Endodermal cell (in vitro differentiated cells): ENCODE results near the gene GLT6D1. TPM values are rescaled to one million over a fixed set of nuclear protein-coding genes. Genes with fewer than 3 reads are reported as not detected.
"Not testable (repeated sequence)": the region's sequence is repeated elsewhere in the genome, so short reads cannot be mapped to it uniquely, and the experiment has no call there.

Experiments used
- DNase-seq: peaks from one replicate; pipeline ENCODE4 v3.0.0-alpha.2; 2017
- H3K27ac ChIP-seq: 2 replicates; pipeline ENCODE4 v1.5.1; 2013; ENCODE audit warnings: mild to moderate bottlenecking, low read depth, low read length, moderate library complexity
- H3K27me3 ChIP-seq: 2 replicates; pipeline ENCODE4 v1.6.1; 2013; ENCODE audit warnings: mild to moderate bottlenecking, low read length, moderate library complexity; ENCODE audit not compliant: insufficient read depth, control insufficient read depth, poor library complexity, severe bottlenecking
- H3K36me3 ChIP-seq: 2 replicates; pipeline ENCODE4 v1.7.0; 2013; ENCODE audit warnings: mild to moderate bottlenecking, low read length, moderate library complexity; ENCODE audit not compliant: control insufficient read depth, insufficient read depth
- H3K4me1 ChIP-seq: one replicate; pipeline ENCODE4 v1.7.0; 2013; ENCODE audit warnings: low read length; ENCODE audit not compliant: control insufficient read depth, insufficient read depth
- H3K4me3 ChIP-seq: 2 replicates; pipeline ENCODE4 v1.5.1; 2013; ENCODE audit warnings: mild to moderate bottlenecking, low read length, moderate library complexity
- H3K9ac ChIP-seq: 2 replicates; pipeline ENCODE4 v1.6.1; 2013; ENCODE audit warnings: mild to moderate bottlenecking, low read length, moderate library complexity; ENCODE audit not compliant: poor library complexity, severe bottlenecking; ENCODE audit errors: extremely low read depth
- H3K9me3 ChIP-seq: 2 replicates; pipeline ENCODE4 v1.6.1; 2013; ENCODE audit warnings: mild to moderate bottlenecking, low read length, moderate library complexity; ENCODE audit not compliant: control insufficient read depth
- H3K27ac Mint-ChIP-seq: 2 replicates; pipeline ENCODE4 v1.8.0; 2020; ENCODE audit warnings: mixed read lengths
- H3K27me3 Mint-ChIP-seq: 2 replicates; pipeline ENCODE4 v1.8.0; 2021; ENCODE audit warnings: mild to moderate bottlenecking, mixed read lengths; ENCODE audit not compliant: insufficient read depth
- H3K36me3 Mint-ChIP-seq: 2 replicates; pipeline ENCODE4 v1.8.0; 2020; ENCODE audit warnings: low read depth, mixed read lengths
- H3K4me1 Mint-ChIP-seq: 2 replicates; pipeline ENCODE4 v1.8.0; 2020; ENCODE audit warnings: mixed read lengths
- H3K4me3 Mint-ChIP-seq: 2 replicates; pipeline ENCODE4 v1.8.0; 2020; ENCODE audit warnings: mild to moderate bottlenecking, moderate library complexity, mixed read lengths
- H3K9me3 Mint-ChIP-seq: 2 replicates; pipeline ENCODE4 v1.8.0; 2020; ENCODE audit warnings: mild to moderate bottlenecking, mixed read lengths
- WGBS, 2 experiments: methylation state at CpG; one replicate each; pipeline versions ENCODE4 v1.1.5 to v1.1.7; 2013; ENCODE audit warnings: missing lambda C conversion rate in 2 of 2, mixed read lengths in 1 of 2; ENCODE audit not compliant: insufficient coverage in 1 of 2, insufficient read length in 1 of 2; 5-methylcytosine and 5-hydroxymethylcytosine counted together
- total RNA-seq, 2 donors: library from RNA; stranded (reverse); fragmentation: NEBNext Ultra II Directional in 1 of 2; extraction: Animal tissue kit (Norgen Biotek cat#: 25700) in 1 of 2; gene quantifications; 2 replicates in 1 of 2; 3 replicates in 1 of 2; pipeline ENCODE4 v1.2.1, GENCODE V29; 2021
- TF ChIP-seq, protein P1 (sequence below): fragments of 200-600 bp; sonication (generic); conservative IDR thresholded peaks from 2 replicates; pipeline ENCODE4 v1.5.0; 2021; ENCODE audit warnings: antibody characterized with exemption, mild to moderate bottlenecking

GLT6D1 gene
- total RNA-seq, 2 donors from 2014 or later, result 0.60 TPM; not detected in 1

DNA sequence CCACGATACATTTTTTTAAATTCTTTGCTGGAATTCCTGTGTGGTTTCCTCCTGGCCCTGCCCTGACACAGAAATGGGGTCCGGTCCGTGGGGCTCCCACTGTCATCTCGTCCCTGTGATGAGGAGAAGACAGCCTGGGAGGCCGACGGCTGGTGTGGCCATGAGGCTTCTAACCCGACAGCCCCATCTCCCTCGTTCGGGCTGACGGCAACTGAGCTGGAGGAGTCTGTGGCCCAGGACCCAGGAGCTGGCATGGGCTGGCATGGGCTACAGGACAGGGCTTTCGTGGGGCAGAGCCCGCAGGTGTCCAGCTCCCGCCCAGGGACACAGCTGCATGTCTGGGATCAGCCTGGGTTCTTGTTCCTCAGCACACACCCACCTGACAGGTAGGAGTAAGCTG, 37.6 kb upstream of the GLT6D1 start:
- Mint-ChIP-seq H3K27me3 (no peaks in the 10 kb centered on the region), H3K4me1 (peaks cover 7% of the 10 kb centered on the region), H3K9me3 (no peaks in the 10 kb centered on the region), H3K36me3 (no peaks in the 10 kb centered on the region), H3K4me3 (no peak overlapping the region), H3K27ac (no peak overlapping the region)
- DNase-seq, result no peak
- H3K27me3 ChIP-seq, result no peaks in the 10 kb centered on the region
- no peak overlapping the region for H3K27ac ChIP-seq
- no peaks in the 10 kb centered on the region for H3K36me3 ChIP-seq
- WGBS, 2 experiments, result 91 to 94% methylated on average over 13 of the region's 13 CpGs
- TF ChIP-seq, protein P1, sequence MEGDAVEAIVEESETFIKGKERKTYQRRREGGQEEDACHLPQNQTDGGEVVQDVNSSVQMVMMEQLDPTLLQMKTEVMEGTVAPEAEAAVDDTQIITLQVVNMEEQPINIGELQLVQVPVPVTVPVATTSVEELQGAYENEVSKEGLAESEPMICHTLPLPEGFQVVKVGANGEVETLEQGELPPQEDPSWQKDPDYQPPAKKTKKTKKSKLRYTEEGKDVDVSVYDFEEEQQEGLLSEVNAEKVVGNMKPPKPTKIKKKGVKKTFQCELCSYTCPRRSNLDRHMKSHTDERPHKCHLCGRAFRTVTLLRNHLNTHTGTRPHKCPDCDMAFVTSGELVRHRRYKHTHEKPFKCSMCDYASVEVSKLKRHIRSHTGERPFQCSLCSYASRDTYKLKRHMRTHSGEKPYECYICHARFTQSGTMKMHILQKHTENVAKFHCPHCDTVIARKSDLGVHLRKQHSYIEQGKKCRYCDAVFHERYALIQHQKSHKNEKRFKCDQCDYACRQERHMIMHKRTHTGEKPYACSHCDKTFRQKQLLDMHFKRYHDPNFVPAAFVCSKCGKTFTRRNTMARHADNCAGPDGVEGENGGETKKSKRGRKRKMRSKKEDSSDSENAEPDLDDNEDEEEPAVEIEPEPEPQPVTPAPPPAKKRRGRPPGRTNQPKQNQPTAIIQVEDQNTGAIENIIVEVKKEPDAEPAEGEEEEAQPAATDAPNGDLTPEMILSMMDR, result no peak
- no peaks in the 10 kb centered on the region for H3K4me1 ChIP-seq
- no peaks in the 10 kb centered on the region for H3K9me3 ChIP-seq
- no peak overlapping the region for H3K9ac ChIP-seq
- no peak overlapping the region for H3K4me3 ChIP-seq

DNA sequence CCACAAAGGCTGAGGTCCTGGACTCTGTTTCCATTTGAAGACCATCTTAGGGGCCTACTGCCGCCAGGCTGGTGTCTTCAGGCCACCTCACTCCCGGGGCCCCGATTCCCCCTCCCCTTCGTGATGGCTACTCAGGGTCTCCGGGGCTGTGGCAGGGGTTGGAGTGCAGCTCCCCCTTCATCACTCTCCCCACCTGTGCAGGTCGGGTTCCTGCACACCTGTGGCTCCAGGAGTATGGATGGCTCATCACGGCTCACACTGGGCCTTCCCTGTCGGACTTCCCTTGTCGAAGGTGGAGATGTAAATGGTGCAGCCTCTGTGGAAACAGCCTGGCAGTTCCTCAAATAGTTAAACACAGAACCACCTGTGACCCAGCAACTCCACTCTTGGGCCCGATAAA, 35.6 kb upstream of the GLT6D1 start:
- Histone ChIP-seq H3K4me3 (no peak overlapping the region), H3K27me3 (no peaks in the 10 kb centered on the region), H3K9me3 (no peaks in the 10 kb centered on the region), H3K36me3 (no peaks in the 10 kb centered on the region), H3K9ac (no peak overlapping the region), H3K4me1 (no peaks in the 10 kb centered on the region), H3K27ac (no peak overlapping the region)
- Mint-ChIP-seq H3K4me1 (peaks cover 1% of the 10 kb centered on the region), H3K9me3 (no peaks in the 10 kb centered on the region), H3K4me3 (no peak overlapping the region), H3K36me3 (no peaks in the 10 kb centered on the region), H3K27me3 (no peaks in the 10 kb centered on the region), H3K27ac (peak overlapping the region; percentile 9)
- DNase-seq, result no peak
- TF ChIP-seq, protein P1, result no peak
- 92 to 100% methylated on average over 1 to 10 of the region's 10 CpGs for WGBS, 2 experiments

DNA sequence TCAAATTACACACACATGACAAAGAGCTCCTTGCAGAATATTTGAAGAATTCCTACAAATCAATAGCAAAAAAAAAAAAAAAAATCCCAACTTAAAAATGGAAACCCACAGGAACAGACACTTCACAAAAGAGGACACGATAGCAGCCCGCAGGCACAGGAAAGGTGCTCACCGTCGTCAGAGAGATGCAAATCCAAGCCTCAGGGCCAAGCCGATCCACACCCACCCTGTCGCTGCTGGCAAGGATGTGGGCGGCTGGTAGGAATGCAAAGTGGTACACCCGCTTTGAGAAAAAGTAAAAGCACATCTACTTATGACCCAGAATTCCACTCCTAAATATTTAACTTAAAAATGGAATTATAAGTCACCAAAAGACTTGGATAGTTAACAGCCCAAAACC, 34.6 kb upstream of the GLT6D1 start:
- Histone ChIP-seq H3K9ac (no peak overlapping the region), H3K27ac (no peak overlapping the region), H3K9me3 (no peaks in the 10 kb centered on the region), H3K27me3 (no peaks in the 10 kb centered on the region), H3K4me3 (no peak overlapping the region), H3K36me3 (no peaks in the 10 kb centered on the region), H3K4me1 (no peaks in the 10 kb centered on the region)
- TF ChIP-seq, protein P1, result no peak
- peaks cover 6% of the 10 kb centered on the region for H3K9me3 Mint-ChIP-seq
- WGBS, 2 experiments, result 88 to 92% methylated on average over 4 to 8 of the region's 8 CpGs
- H3K4me3 Mint-ChIP-seq, result no peak overlapping the region
- H3K27ac Mint-ChIP-seq, result no peak overlapping the region
- no peak for DNase-seq
- no peaks in the 10 kb centered on the region for H3K27me3 Mint-ChIP-seq
- no peaks in the 10 kb centered on the region for H3K36me3 Mint-ChIP-seq
- H3K4me1 Mint-ChIP-seq, result no peaks in the 10 kb centered on the region

DNA sequence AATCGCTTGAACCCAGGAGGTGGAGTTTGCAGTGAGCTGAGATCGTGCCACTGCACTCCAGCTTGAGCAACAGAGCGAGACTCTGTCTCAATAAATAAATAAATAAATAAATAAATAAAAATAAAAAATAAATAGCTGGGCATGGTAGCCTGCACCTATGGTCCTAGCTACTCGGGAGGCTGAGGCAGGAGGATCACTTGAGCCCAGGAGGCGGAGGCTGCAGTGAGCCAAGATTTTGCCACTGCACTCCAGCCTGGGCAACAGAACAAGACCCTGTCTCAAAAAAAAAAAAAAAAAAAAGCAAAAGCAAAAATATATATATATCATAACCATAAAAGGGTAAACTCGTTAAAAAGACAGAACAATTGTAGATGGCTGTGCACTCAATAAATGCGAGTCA, 33.4 kb upstream of the GLT6D1 start:
- not testable (repeated sequence) for H3K27me3 Mint-ChIP-seq, H3K4me3 ChIP-seq, H3K4me3 Mint-ChIP-seq, H3K4me1 ChIP-seq, H3K27me3 ChIP-seq, H3K9ac ChIP-seq, H3K27ac Mint-ChIP-seq, H3K27ac ChIP-seq, H3K9me3 ChIP-seq, DNase-seq, H3K36me3 Mint-ChIP-seq, H3K36me3 ChIP-seq, H3K4me1 Mint-ChIP-seq
- WGBS, 2 experiments, result 92 to 100% methylated on average over 1 to 6 of the region's 7 CpGs
- H3K9me3 Mint-ChIP-seq, result peaks cover 13% of the 10 kb centered on the region
